ENCODE data around the gene PLVAP.

PLVAP gene

DNA sequence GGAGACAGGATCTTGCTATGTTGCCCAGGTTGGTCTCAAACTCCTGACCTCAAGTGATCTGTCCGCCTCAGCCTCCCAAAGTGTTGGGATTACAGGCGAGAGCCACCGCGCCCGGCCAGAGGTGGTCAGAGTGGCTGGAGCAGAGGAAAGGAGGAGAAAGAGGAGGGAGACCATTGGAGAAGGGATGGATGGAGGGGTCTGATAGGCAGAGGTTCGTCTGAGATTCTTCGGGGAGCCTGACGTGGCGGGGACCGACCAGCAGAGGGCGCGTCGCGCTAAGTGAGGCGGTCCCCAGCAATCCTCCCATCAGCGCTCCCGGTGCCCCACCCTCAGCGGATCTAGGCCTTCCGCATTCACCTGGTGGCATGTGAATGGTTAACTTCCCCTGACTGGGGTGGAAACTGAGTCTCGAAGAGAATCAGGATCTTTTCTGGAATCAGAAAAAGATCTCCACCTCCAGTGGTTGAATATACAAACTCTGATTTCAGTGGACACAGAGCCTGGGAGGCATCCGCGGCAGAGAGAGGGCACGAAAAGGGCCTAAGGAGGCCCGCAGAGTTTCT is 31.0 kb downstream of the PLVAP start:
- TF ChIP-seq, protein P1, sequence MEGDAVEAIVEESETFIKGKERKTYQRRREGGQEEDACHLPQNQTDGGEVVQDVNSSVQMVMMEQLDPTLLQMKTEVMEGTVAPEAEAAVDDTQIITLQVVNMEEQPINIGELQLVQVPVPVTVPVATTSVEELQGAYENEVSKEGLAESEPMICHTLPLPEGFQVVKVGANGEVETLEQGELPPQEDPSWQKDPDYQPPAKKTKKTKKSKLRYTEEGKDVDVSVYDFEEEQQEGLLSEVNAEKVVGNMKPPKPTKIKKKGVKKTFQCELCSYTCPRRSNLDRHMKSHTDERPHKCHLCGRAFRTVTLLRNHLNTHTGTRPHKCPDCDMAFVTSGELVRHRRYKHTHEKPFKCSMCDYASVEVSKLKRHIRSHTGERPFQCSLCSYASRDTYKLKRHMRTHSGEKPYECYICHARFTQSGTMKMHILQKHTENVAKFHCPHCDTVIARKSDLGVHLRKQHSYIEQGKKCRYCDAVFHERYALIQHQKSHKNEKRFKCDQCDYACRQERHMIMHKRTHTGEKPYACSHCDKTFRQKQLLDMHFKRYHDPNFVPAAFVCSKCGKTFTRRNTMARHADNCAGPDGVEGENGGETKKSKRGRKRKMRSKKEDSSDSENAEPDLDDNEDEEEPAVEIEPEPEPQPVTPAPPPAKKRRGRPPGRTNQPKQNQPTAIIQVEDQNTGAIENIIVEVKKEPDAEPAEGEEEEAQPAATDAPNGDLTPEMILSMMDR (conservative IDR thresholded peaks at IDR 0.05; ENCODE audit: low read depth, low read length): peak; percentile 88
- no peak overlapping the region for H3K4me3 ChIP-seq (ENCODE audit: low read depth, low read length)
- DNase-seq (ENCODE audit: low read depth): peak; percentile 68

DNA sequence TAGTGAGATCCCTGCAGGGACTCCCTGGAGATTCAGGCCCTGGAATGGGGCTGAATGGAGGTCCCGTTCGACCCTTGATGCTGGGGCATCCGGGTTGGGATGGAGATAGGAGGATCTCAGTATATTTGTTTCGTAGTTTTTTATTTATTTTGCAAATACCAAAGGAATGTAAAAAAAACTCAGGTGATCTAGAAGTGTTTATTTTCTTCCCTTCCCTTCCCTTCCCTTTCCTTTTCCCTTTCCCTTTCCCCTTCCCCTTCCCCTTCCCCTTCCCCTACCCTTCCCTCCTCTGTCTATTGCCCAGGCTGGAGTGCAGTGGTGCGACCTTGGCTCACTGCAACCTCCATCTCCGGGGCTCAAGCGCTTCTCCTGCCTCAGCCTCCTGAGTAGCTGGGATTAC is 35.3 kb downstream of the PLVAP start:
- no peak for DNase-seq (ENCODE audit: low read depth)
- TF ChIP-seq, protein P1 (conservative IDR thresholded peaks at IDR 0.05; ENCODE audit: low read depth, low read length): no peak
- no peak overlapping the region for H3K4me3 ChIP-seq (ENCODE audit: low read depth, low read length)

DNA sequence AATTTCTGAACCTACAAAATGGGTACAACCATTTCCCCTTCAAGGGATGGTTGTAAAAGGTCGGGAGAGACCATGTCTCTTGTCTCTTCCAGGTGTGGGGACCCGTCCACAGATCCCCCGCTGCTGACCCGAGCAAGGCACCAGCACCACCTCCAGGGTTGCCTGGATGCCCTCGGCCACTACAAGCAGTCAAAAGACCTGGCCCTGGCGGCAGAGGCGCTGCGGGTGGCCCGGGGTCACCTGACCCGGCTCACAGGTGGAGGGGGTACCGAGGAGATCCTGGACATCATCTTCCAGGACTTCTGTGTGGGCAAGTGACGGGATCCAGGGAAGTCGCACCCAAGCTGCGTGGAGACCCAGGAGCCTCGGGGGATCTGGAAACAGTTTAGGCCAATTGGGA is 35.8 kb downstream of the PLVAP start:
- no peak for DNase-seq (ENCODE audit: low read depth)
- TF ChIP-seq, protein P1 (conservative IDR thresholded peaks at IDR 0.05; ENCODE audit: low read depth, low read length): no peak
- no peak overlapping the region for H3K4me3 ChIP-seq (ENCODE audit: low read depth, low read length)

DNA sequence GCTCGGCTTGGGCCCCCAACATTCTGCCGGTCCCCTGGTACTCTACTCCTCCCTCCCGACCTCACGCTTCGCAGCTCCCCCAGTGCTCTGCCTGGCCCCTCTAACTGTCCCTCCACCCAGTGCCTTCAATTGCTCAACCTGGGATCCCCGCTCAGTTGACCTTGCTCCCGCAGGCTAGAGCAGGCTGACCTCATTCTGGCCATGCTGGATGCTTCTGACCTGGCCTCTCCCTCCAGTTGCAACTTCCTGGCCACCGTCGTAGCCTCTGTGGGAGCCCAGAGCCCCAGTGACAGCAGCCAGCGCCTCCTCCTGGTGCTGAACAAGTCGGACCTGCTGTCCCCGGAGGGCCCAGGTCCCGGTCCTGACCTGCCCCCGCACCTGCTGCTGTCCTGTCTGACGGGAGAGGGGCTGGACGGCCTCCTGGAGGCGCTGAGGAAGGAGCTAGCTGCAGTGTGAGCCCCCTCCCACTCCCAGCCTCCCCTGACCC is 36.2 kb downstream of the PLVAP start:
- TF ChIP-seq, protein P1 (conservative IDR thresholded peaks at IDR 0.05; ENCODE audit: low read depth, low read length): no peak
- no peak for DNase-seq (ENCODE audit: low read depth)
- H3K4me3 ChIP-seq (ENCODE audit: low read depth, low read length): no peak overlapping the region

- DNase-seq (ENCODE audit: low read depth): no peak
- TF ChIP-seq, protein P1 (conservative IDR thresholded peaks at IDR 0.05; ENCODE audit: low read depth, low read length): no peak
Observed at GRCh38 chr19:17340302-17340870, 36.8 kb downstream of the PLVAP start.

DNA sequence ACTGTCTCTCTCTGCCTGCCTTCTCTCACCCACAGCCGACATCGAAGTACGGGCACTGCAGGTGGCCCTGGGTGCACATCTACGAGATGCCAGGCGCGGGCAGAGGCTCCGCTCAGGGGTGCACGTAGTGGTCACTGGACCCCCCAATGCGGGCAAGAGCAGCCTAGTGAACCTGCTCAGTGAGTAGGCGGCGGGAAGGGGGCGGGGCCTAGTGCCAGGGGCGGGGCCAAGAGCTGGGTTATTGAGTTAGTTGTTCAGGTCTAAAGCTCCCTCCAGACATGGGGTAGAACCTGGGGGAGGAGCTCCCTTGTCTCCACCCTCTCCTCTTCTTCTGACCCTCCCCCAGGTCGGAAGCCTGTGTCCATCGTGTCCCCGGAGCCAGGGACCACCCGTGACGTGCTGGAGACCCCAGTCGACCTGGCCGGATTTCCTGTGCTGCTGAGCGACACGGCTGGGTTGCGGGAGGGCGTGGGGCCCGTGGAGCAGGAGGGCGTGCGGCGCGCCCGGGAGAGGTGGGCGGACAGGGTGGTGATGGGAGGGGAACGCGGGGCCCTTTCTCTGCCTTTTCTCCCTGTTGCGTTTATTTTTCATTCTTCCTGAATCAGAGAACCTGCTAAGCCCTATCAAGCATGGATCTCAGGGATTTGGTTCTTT is 37.9 kb downstream of the PLVAP start:
- no peak overlapping the region for H3K4me3 ChIP-seq (ENCODE audit: low read depth, low read length)
- TF ChIP-seq, protein P1 (conservative IDR thresholded peaks at IDR 0.05; ENCODE audit: low read depth, low read length): no peak
- no peak for DNase-seq (ENCODE audit: low read depth)

More at GRCh38 chr19:17340302-17340870, 36.8 kb downstream of the PLVAP start:
- H3K4me3 ChIP-seq (ENCODE audit: low read depth, low read length): no peak overlapping the region
